Ishikawa (cell line): Measurements from ENCODE around the gene STX10.
A peak's percentile ranks its signal among the peaks of the same experiment; 100 is the strongest.

ENCODE experiments used
- CEBPB ChIP-seq: IDR thresholded peaks from 2 replicates; pipeline ENCODE4 v1.6.1; 2012
- CREB1 ChIP-seq: IDR thresholded peaks from 2 replicates; pipeline ENCODE4 v1.6.1; 2012; ENCODE audit warnings: low read depth
- EGR1 ChIP-seq: IDR thresholded peaks from 2 replicates; pipeline ENCODE4 v1.6.1; 2012
- EP300 ChIP-seq: IDR thresholded peaks from 2 replicates; pipeline ENCODE4 v1.6.1; 2012; ENCODE audit warnings: borderline replicate concordance
- FOXM1 ChIP-seq: IDR thresholded peaks from 2 replicates; pipeline ENCODE4 v1.6.1; 2012; ENCODE audit warnings: low read depth, borderline replicate concordance
- NFIC ChIP-seq: IDR thresholded peaks from 2 replicates; pipeline ENCODE4 v1.6.1; 2012
- RAD21 ChIP-seq: IDR thresholded peaks from 2 replicates; pipeline ENCODE4 v1.6.1; 2012; ENCODE audit warnings: low read depth
- TAF1 ChIP-seq: IDR thresholded peaks from 2 replicates; pipeline ENCODE4 v1.6.1; 2012; ENCODE audit warnings: low read depth, mild to moderate bottlenecking
- TCF12 ChIP-seq: IDR thresholded peaks from 2 replicates; pipeline ENCODE4 v1.6.1; 2012; ENCODE audit warnings: low read depth
- TEAD4 ChIP-seq: IDR thresholded peaks from 2 replicates; pipeline ENCODE4 v1.6.1; 2012
- USF1 ChIP-seq: IDR thresholded peaks from 2 replicates; pipeline ENCODE4 v1.6.1; 2012
- YY1 ChIP-seq: IDR thresholded peaks from 2 replicates; pipeline ENCODE4 v1.6.1; 2012; ENCODE audit warnings: low read depth
- ZBTB7A ChIP-seq: IDR thresholded peaks from 2 replicates; pipeline ENCODE4 v1.6.1; 2012; ENCODE audit warnings: low read depth
- TF ChIP-seq, protein P1 (sequence below): IDR thresholded peaks from 2 replicates; pipeline ENCODE4 v1.6.1; 2012; ENCODE audit warnings: low read depth, mild to moderate bottlenecking
- TF ChIP-seq, protein P2 (sequence below): IDR thresholded peaks from 2 replicates; pipeline ENCODE4 v1.6.1; 2012

Gene STX10

GRCh38 chr19:13154911-13155471 lies 4.8 kb upstream of the STX10 start:
- TF ChIP-seq EGR1 (peak; percentile 66), ZBTB7A (no peak), NFIC (peak; percentile 77), FOXM1 (0 out of 2 replicates have a peak, but pooled peaks have one; percentile 18), USF1 (peak; percentile 93), TAF1 (0 out of 2 replicates have a peak, but pooled peaks have one; percentile 24), TEAD4 (peak; percentile 70), RAD21 (no peak), EP300 (peak; percentile 59), CEBPB (0 out of 2 replicates have a peak, but pooled peaks have one; percentile 24), CREB1 (peak; percentile 34; the same call in 1 of the 2 replicates), TCF12 (peak; percentile 84), YY1 (no peak)
- TF ChIP-seq, protein P1, sequence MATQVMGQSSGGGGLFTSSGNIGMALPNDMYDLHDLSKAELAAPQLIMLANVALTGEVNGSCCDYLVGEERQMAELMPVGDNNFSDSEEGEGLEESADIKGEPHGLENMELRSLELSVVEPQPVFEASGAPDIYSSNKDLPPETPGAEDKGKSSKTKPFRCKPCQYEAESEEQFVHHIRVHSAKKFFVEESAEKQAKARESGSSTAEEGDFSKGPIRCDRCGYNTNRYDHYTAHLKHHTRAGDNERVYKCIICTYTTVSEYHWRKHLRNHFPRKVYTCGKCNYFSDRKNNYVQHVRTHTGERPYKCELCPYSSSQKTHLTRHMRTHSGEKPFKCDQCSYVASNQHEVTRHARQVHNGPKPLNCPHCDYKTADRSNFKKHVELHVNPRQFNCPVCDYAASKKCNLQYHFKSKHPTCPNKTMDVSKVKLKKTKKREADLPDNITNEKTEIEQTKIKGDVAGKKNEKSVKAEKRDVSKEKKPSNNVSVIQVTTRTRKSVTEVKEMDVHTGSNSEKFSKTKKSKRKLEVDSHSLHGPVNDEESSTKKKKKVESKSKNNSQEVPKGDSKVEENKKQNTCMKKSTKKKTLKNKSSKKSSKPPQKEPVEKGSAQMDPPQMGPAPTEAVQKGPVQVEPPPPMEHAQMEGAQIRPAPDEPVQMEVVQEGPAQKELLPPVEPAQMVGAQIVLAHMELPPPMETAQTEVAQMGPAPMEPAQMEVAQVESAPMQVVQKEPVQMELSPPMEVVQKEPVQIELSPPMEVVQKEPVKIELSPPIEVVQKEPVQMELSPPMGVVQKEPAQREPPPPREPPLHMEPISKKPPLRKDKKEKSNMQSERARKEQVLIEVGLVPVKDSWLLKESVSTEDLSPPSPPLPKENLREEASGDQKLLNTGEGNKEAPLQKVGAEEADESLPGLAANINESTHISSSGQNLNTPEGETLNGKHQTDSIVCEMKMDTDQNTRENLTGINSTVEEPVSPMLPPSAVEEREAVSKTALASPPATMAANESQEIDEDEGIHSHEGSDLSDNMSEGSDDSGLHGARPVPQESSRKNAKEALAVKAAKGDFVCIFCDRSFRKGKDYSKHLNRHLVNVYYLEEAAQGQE = no peak
- TF ChIP-seq, protein P2, sequence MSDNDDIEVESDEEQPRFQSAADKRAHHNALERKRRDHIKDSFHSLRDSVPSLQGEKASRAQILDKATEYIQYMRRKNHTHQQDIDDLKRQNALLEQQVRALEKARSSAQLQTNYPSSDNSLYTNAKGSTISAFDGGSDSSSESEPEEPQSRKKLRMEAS = peak; percentile 90

DNA sequence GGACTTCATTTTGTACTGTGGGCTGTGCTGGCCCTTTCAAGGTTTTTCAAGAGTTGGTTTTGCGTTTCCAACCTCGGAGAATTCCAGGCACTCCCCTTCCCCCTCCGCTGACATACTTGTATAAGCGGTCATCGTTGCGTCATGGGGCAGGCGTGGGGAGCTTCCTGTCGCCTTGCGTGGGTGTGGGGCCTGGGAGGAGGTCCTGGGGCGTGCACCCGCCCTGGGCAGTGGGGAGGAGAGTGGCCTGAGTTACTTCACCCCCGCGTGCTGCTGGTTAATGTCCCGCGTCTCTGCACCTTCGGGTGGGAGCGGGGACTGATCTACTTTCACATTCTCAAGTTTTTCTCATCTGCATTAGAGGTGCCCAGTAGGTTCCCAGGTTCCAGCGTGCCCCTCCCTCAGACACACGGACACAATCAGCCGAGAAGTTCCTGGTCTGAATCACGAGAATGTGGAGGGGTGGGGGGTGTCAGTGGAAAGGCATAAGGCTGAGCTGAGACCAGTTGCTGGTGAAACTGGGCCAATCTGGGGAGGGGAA lies 4.1 kb upstream of the STX10 start:
- TF ChIP-seq USF1 (peak; percentile 3; the same call in 1 of the 2 replicates), CEBPB (peak; percentile 80), YY1 (peak; percentile 15; the same call in 1 of the 2 replicates), ZBTB7A (peak; percentile 42; the same call in 1 of the 2 replicates), NFIC (no peak), FOXM1 (no peak), TCF12 (peak; percentile 63; the same call in 1 of the 2 replicates), EGR1 (peak; percentile 98), EP300 (peak; percentile 74; the same call in 1 of the 2 replicates), TEAD4 (peak; percentile 88), TAF1 (0 out of 2 replicates have a peak, but pooled peaks have one; percentile 5), CREB1 (peak; percentile 75), RAD21 (peak; percentile 1; the same call in 1 of the 2 replicates)
- TF ChIP-seq, protein P1 = no peak
- TF ChIP-seq, protein P2 = peak; percentile 54; the same call in 1 of the 2 replicates

DNA sequence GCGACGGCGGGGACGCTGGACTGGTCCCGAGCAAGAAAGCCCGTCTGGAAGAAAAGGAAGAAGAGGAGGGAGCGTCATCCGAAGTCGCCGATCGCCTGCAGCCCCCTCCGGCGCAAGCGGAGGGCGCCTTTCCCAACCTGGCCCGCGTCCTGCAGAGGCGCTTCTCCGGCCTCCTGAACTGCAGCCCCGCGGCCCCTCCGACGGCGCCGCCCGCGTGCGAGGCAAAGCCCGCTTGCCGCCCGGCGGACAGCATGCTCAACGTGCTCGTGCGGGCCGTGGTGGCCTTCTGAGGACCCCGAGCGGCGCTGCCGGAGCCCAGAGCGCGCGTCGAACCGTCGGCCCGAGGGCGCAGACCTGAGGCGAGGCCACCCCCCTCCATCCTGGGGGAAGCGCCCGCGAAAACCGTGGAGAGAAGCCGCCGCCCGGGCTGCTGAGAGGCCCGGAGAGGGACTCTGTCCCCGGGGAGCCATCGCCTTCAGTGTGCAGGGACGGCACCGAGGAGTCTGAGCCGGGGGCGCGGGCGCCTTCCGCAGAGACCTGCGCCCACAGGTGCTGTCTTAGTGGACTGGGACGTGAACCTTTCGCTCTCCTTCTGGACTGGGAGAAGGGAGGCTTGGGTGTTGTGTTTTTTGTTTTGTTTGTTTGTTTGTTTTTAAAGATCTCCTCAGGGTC lies 3.5 kb upstream of the STX10 start:
- TF ChIP-seq CEBPB = no peak
- TF ChIP-seq, protein P2 = 0 out of 2 replicates have a peak, but pooled peaks have one; percentile 22
- no peak for TF ChIP-seq EP300
- no peak for TF ChIP-seq RAD21
- TF ChIP-seq NFIC = no peak
- no peak for TF ChIP-seq YY1
- no peak; the same call in 1 of the 2 replicates for TF ChIP-seq TAF1
- TF ChIP-seq EGR1 = no peak

DNA sequence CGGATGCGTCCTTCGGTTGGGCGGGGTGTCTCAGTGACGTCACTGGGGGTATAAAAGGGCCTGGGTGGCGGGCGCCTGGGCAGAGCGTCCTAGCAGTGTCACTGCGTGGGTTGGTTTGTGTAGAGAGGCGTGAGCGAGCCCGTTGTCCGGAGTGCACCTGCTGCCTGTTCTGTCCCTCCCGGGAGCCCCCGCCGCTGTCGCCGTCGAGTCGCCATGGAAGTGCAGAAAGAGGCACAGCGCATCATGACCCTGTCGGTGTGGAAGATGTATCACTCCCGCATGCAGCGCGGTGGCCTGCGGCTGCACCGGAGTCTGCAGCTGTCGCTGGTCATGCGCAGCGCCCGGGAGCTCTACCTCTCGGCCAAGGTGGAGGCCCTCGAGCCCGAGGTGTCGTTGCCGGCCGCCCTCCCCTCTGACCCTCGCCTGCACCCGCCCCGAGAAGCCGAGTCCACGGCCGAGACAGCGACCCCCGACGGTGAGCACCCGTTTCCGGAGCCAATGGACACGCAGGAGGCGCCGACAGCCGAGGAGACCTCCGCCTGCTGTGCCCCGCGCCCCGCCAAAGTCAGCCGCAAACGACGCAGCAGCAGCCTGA lies 2.9 kb upstream of the STX10 start:
- TF ChIP-seq FOXM1 (no peak), RAD21 (peak; percentile 3; the same call in 1 of the 2 replicates), NFIC (peak; percentile 43), TAF1 (peak; percentile 89), CEBPB (no peak), CREB1 (peak; percentile 81), TCF12 (peak; percentile 63; the same call in 1 of the 2 replicates), ZBTB7A (no peak), YY1 (peak; percentile 54; the same call in 1 of the 2 replicates), EP300 (peak; percentile 39; the same call in 1 of the 2 replicates), TEAD4 (peak; percentile 40), USF1 (no peak), EGR1 (peak; percentile 70)
- TF ChIP-seq, protein P2 = peak; percentile 47
- TF ChIP-seq, protein P1 = no peak
